ENCODE results near the gene ABCC6.
"Not testable (repeated sequence)": the region's sequence is repeated elsewhere in the genome, so short reads cannot be mapped to it uniquely, and the experiment has no call there.

GRCh38 chr16:16104132-16104803, 119.0 kb downstream of the ABCC6 start:
- not testable (repeated sequence) for TF ChIP-seq YY1 (IDR thresholded peaks at IDR 0.05; ENCODE audit: low read depth); RFX5 (IDR thresholded peaks at IDR 0.05; ENCODE audit: low read length); MXI1 (IDR thresholded peaks at IDR 0.05; ENCODE audit: low read depth, low read length); CTCF (IDR thresholded peaks at IDR 0.05)

All from SK-N-SH (cell line).